HG03159 (cell line): Measurements from ENCODE around the gene ANKRD22.
"Not testable (repeated sequence)": the region's sequence is repeated elsewhere in the genome, so short reads cannot be mapped to it uniquely, and the experiment has no call there.

Experiments
- ATAC-seq: cut with Tn5 transposase; IDR thresholded peaks from one replicate; pipeline ENCODE4 v1.9.1; 2021; ENCODE audit warnings: mild to moderate bottlenecking, moderate library complexity; ENCODE audit not compliant: unreplicated experiment

Gene ANKRD22

DNA sequence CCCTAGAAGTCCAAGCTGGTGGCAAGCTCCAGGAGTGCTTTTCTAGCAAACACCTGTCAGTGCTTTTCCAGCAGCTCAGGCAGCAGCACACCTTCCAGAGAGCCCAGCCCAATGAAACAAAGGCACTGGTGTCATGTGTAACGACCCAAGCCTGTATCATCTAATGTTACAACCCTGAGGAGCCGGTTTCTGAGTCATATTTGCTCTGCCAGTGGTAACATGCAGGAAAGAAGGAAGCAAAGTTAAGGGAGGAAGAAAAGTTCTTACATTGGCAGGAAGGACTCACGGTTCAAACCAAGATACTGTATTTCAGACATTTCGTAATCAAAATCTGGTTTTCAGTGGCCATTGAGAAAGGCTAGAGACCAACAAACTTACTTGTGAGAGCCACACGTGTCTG lies at the start of gene ANKRD22:
TSS of gene ANKRD22 (minus strand) at position 139 of the 400 bp plus-strand sequence. CDS start 237 bp downstream, outside the sequence.
- ATAC-seq: no peak

DNA sequence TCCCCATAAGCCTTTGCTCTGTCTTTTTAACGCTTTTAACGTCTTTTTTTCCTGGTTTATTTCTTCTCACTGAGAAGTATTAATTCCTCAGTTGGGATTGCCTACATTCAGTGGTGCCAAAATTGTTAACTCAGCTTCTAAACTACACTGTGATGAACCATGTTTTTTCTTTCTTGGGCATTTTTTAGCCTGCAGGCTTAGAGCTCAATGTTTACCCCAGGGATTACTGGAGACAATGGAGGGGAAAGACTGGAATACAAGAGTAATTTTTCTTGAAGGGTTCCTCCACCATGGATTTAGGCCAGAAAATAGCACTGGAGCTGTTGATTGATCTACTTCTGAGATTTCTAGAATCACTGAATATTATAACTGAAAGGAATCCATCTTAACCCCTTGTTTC lies 48.2 kb upstream of the ANKRD22 start:
- ATAC-seq: no peak

DNA sequence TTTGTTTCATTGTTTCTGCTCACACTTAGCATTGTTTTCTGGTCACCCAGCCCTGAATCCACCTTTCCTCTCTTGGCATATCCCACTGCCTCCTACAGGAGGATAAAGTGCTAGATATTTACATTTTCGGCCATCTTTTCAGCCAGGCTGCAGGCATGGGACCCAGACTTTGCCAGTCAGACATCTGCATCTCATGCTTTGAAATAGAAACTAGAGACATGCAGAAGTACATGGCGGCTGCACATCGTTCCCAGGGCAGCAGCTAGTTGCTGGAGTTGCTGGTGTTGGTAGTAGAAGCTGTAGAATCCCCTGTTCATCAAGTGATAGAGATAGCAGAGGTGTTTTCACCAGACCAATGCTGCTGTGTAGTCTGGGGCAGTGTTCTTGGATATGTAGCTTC lies 47.1 kb upstream of the ANKRD22 start:
- ATAC-seq: no peak

DNA sequence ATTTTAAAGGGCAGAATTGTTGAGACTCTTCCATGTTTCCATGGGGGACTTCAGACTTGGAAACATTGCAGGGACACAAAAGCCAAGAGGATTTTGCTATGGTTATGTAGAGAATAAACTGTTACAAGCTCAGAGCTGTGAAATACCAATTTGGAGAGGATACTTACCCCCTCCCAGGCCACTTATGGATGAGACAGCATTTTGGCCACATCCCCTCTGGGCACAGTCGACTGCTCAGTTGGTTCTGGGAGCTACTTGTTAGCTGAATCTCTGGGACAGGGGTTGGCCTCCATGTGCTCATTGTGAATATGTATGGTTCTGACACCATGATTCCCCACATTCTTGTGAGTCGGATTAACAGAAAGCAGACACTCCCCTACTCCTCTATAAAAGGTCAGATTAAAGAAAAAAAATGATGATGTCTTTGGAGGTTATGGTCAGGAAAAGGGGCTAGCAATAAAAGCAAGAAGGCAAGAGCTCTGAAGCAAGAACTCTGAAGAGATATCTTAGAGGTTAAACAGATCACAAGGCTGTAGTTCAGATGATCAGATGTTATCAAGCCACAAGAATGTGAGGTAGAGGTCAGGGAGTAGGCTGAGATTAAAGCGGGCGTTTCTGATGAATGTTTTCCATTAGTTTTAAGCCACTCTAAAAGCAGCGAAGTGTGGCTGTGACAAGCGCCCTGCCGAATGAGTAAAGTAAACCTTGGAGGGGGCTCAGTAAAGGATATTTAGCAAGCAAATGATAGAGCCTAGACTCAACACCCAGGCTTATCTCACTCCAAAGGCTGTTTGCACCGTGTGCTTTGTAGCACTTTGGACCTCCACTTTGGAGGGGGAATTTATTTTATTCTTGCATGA lies 45.6 kb upstream of the ANKRD22 start:
- ATAC-seq: no peak

DNA sequence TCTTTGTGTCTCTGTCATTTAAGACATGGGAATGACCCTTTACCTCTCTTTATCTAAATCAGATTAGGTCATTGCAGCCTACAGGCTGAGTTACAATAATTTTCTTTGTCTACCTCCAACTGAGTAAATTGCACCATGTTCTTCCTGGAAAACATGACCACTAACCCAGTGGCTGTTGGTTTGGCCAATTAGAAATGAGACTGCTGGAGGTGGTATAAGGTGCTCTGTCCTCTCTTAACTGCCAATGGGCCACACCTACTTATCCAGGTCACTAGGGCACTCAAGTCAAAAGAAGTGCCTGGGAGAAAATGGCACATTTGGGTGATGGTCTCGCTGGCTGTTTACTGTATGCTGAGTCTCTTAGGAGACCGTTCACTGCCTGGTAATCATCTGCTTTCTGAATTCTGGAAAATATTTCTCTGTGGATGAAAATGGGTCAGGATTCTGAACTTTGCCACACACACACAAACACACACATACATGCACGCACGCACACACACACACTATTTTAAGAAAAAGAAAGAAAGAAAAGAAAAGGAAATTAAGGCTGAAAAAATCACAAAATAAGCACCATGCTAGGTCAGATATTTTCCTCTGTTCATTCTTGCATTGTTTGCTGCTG lies 44.8 kb upstream of the ANKRD22 start:
- no peak for ATAC-seq

DNA sequence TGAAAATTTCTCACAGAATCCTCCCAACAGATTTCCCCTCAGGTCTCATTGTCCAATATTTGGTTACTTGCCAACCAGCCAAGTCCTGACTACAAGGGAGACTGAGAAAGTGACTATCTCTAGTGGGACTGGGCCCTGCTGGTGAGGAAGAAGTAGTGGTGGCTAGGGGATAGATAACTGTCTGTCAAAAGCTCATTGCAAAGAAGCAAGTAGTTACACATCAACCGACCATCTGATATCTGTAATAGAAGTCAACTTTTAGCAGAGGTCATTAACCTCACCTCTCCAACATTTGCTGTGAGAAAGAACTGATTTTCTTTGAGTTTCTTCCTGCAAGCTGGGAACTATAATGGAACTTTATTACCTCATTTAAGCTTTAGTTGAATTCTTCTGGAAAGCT lies 43.6 kb upstream of the ANKRD22 start:
- ATAC-seq: no peak

DNA sequence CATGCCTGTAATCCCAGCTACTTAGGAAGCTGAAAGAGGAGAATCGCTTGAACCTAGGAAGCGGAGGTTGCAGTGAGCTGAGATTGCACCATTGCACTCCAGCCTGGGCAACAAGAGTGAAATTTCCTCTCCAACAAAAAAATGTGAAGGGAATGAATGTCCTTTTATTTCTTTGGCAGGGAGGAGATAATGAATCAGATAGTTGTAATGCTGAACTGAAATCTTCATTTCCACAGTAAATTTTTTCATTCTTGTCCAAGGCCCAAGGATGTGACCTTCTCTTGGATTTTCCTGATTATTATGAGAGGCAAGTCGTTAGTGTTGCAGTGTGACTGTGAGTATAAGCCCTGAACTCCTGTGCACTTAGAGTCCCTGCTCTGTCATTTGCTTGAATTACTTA lies 42.0 kb upstream of the ANKRD22 start:
- no peak for ATAC-seq

DNA sequence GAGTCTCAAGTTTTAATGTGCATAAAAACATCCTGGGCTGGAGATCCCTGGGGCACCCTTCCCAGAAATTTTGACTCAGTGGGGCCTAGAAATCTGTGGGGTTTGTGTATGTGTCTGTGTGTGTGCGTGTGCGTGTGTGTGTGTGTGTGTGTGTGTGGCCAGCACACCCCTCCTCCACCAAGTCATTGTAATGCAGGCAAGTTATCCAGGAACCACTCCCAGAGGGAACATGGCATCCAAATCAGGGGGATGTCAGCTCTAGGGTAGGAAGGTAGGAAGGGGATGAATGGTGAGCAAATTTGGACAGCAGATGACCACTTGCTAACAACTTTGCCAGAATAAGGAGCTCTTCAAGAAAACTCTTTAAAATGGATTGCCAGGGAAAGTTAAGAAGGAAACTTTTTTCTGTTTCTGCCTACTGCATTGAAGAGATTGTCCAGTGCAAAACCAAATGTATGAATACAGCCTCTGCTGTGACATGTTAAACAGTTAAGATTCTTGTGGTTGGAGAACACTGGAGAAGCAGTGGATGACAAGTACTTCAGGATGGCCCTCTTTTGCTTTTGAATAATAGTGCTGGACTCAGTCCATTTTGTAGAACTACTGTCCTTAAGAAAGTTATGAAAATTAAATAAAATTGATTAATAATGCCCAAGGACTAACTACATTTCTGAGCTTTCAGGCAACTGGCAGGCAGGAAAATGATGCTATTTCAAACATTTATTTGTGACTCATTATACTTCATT lies 40.8 kb upstream of the ANKRD22 start:
- ATAC-seq: no peak

DNA sequence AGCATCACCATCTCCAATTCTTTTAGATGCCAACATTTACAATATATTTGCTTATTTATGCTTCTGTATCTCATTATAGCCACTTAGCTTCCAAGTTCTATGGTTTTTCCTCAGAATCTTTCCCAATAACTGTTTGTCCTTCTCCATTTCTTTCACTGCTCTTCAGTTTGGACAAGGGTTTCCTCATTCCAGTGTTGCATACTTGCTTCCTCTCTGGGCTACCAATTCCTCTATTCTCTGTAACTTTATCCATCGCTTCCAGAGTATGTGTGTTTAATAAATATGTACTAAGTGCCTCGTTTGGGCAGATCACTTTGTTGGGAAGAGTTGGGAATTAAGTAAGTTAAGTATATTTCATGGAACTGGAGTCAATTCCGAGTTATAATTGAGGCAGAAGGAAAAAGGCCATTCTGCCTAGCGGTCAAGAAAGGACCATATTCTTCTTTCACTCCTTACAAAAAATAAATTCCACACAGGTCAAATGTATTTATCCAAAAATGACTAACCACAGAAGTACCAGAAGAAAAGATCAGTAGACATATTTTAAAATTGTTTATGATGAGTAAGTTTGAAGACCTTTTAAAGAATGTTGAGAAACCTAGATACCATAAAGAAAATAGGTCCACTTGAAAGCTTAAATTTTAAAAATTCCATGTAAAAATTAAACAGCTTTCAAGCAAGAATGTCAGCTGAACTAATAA lies 39.2 kb upstream of the ANKRD22 start:
- ATAC-seq: no peak

DNA sequence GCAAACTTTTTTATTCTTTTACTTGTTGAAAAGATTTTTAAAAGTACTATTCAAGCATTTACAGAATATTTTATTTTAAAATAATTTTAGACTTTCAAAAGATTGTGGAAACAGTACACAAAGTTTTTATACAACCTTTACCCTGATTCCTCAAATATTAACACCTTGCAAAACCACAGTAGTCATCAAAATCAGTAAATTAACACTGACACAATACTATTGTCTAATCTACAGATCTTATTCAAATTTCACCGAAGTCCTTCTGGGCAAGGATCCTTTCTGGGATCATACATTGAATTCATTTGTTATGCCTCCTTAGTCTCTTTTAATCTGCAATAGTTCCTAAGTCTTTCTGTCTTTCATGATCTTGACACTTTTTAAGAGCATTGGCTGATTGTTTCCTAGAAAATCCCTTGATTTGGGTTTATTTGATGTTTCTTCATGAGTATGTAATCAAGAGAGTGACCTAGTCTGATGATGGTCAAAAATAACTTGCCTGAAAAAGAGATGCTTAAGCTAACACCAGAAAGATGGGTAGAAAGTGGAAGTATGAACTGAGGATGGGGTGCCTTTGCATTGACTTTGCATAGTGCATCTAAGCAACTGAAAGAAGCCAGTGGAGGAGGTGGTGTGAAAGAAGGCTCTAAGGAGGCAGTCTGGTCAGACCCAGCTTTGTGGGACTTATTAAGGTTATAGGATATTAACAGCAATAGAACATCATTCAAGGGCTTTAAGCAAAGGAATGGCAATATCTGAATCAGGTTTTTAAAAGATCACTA lies 38.1 kb upstream of the ANKRD22 start:
- ATAC-seq: peak; percentile 74

DNA sequence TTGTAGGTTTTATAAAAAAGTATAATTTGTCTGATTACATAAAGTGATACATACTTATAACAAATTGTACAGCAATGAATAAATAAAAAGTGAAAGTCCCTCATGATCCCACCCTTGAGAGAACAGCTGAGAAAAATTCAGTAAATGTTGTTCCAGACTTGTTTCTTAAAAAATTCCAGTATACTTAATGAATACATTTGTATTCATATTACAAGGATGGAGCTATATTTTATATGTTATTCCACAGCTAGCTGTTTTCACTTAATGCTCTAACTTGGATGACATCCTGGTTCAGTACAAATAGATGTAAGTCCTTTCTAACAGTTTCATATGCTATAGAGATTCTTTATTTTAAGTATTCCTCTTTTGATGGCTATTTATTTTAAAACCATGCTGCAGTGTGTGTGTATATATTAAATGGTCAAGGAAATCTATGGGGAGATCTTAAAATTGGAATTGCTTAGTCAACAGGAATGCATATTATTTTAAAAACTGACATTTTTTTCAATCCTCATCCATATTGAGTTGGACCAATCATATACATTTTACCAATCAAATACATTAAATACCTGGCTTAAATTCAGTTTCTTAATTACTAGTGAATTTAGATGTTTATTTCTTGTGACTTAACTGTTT lies 37.3 kb upstream of the ANKRD22 start:
- no peak for ATAC-seq

DNA sequence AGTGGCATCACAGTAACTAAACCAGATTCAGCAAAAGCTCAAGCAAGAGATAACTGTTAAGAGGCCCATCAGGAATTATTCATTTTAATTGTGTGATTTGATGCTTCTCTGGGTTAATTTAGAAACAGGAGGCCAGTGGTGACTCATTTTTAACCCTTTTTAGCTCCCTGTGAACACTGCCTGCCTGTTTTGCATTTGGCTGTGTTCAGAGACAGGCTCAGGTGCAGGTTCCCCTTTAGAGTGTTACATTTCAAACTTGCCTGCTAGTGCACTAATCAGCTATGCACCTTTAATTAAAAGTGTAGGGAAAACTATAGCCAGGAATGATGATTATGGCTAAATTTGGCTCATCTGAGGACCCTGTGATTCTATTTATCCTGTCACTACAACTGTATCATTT lies 34.9 kb upstream of the ANKRD22 start:
- peak; percentile 53 for ATAC-seq

DNA sequence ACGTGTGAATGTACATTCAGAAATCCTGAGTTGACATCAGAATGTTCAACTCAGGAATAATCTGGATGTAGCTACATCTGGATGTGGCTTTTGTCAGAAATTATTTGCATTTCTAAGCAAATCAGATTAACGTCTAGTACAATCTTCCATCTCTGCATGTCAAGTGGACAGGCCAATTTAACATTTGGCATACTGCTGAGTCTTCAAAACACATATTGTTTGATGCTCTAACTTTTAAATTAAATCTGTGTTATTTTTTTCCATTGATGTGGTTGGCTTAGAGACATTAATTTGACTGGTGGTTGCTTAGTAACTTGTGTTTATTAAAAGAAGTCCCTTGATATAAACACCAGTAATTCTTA lies 31.8 kb upstream of the ANKRD22 start:
- no peak for ATAC-seq

DNA sequence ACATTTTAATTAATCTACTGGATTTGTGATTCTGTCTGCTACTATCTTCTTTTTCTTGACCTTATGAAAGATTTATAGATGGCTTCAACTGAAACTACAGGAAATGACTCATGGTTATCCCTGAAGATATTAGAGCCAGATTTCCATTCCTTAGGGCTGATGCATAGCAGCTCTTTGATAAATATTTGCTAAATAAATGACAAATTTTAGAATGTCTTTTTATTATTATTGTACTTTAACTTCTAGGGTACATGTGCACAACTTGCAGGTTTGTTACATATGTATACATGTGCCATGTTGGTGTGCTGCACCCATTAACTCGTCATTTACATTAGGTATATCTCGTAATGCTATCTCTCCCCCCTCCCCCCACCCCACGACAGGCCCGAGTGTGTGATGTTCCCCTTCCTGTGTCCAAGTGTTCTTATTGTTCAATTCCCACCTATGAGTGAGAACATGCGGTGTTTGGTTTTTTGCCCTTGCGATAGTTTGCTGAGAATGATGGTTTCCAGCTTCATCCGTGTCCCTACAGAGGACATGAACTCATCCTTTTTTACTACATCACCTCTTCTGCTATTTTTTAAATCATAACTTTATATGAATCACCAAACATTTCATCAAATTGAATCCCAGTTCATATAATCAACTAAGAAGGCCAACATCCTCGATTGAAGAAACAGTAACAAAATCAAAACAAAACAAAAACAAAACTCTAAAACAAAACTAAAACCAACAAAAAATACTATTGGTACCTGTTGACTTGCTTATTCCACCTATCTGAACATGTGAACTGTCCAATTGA lies 31.2 kb upstream of the ANKRD22 start:
- not testable (repeated sequence) for ATAC-seq

DNA sequence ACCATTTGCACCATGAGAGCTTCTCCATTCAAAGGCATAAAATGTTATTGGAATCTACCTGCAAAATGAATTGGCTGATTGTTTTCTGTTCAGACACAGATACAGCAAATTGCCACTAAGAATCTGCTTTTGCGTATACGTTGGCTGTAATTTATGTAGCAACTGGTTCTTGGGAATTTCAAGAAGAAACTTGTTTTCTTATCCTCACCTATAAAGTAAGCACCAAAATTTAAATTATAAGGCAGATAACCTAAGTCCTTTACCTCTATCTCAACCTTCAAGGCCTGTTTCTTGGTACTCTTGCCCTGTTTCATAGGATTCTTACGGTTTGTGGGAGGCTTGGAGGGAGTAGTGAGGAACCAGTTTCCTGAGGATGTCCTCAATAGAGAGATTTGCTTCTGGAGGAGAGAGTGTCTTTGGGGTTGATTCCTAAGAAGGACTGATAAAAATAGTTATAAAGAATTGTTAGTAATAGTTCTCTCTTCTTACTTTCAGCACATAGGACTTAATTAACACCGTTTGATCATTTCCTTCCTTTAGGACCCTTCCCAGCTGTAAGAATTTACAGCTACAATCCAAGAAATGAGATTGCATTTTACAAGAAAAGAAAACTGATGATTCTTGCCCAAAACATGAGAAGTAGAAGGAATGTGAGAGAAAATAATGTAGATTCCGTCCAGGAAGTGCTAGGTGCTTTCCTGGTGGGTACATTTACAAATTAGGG lies 30.4 kb upstream of the ANKRD22 start:
- no peak for ATAC-seq

DNA sequence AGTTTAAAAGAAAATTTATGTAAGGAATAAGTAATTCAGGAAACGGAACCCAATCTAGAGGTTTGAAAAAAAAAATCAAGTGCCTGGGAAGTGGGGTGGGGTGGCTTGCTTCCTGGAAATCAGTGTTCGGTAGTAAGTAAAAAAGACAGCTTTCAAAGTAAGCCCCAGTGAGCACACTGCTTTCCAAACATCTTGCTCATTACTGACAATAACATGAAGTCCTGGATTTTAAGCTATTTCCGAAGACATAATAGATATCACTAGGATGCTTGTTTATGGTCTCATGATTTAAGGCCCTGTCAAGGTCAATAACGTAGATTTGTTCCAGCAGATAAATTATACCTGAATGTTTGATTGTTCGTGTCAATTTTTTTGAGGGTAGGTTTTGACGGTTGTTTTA lies 29.7 kb upstream of the ANKRD22 start:
- ATAC-seq: no peak

DNA sequence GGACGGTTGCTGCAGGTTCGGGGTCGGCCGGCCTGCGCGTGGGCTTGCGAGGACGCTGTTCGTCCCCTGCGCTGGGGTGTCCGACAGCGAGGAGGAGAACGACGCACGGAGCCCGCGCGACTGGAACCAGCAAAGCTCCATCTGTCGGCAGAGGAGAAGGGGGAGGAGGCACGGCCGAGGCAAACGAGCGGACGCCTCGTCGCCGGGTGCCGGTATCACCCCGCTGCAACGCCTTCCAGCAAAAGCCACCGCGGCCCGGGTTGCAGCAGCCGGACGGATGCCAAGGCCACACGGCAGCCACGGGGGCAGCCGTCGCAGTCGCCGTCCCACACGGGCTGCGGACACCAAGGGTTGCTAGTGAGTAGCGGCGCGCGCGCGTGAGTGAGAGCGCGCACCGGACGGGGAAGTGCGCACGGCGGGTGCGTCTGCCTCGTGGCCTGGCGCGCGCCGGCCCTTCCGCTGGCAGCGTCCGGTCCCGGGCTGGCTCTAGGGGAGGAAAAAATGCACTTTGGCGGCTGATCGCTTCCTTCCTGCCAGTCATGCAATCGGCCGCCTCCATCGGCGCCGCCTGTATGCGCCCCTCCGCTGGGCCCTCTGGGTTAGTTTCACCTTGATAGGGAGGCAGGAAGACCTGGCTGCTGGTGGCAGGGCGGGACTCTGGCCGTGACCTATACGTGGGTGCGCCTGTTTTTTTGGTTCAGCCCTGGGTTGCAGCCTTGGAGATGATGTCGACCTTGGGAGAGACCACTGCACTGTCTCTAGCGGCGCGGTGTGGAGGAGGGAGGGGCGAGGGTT lies 28.8 kb upstream of the ANKRD22 start:
- ATAC-seq: peak; percentile 65
